HG02943 (cell line): ENCODE measurements around the gene CPT2.
"Not testable (repeated sequence)": the region's sequence is repeated elsewhere in the genome, so short reads cannot be mapped to it uniquely, and the experiment has no call there.

Source experiments
- ATAC-seq: cut with Tn5 transposase; IDR thresholded peaks from one replicate; pipeline ENCODE4 v1.9.1; 2021; ENCODE audit warnings: mild to moderate bottlenecking, low read depth, moderate library complexity; ENCODE audit not compliant: unreplicated experiment

CPT2 gene

GRCh38 chr1:53180951-53181350 is 15.7 kb upstream of the CPT2 start:
- ATAC-seq = no peak

- ATAC-seq = no peak
Measured at GRCh38 chr1:53182111-53182593, 14.5 kb upstream of the CPT2 start.

GRCh38 chr1:53182716-53183094 is 13.9 kb upstream of the CPT2 start:
- no peak for ATAC-seq

GRCh38 chr1:53183095-53183990 is 13.3 kb upstream of the CPT2 start:
- no peak for ATAC-seq

GRCh38 chr1:53185955-53186297 is 10.7 kb upstream of the CPT2 start:
- ATAC-seq = not testable (repeated sequence)

- no peak for ATAC-seq
Measured at GRCh38 chr1:53186533-53186932, 10.1 kb upstream of the CPT2 start.

GRCh38 chr1:53187401-53187800 is 9.2 kb upstream of the CPT2 start:
- no peak for ATAC-seq

GRCh38 chr1:53188099-53188498 is 8.5 kb upstream of the CPT2 start:
- no peak for ATAC-seq

- no peak for ATAC-seq
Measured at GRCh38 chr1:53189061-53189460, 7.6 kb upstream of the CPT2 start.

GRCh38 chr1:53190210-53190611 is 6.4 kb upstream of the CPT2 start:
- no peak for ATAC-seq

GRCh38 chr1:53195246-53196016 is 1.2 kb upstream of the CPT2 start:
- ATAC-seq = no peak

GRCh38 chr1:53196017-53196484 is 573 bp upstream of the CPT2 start:
- ATAC-seq = no peak

GRCh38 chr1:53197291-53198200 is 922 bp downstream of the CPT2 start:
- no peak for ATAC-seq

GRCh38 chr1:53198241-53198651 is 1.6 kb downstream of the CPT2 start:
- ATAC-seq = no peak

GRCh38 chr1:53203466-53203865 is 6.8 kb downstream of the CPT2 start:
- ATAC-seq = no peak

GRCh38 chr1:53205496-53205895 is 8.9 kb downstream of the CPT2 start:
- ATAC-seq = not testable (repeated sequence)

- ATAC-seq = not testable (repeated sequence)
Measured at GRCh38 chr1:53206083-53206685, 9.6 kb downstream of the CPT2 start.

- no peak for ATAC-seq
Measured at GRCh38 chr1:53206735-53207379, 10.2 kb downstream of the CPT2 start.

GRCh38 chr1:53207726-53208125 is 11.1 kb downstream of the CPT2 start:
- no peak for ATAC-seq

- ATAC-seq = no peak
Measured at GRCh38 chr1:53210352-53210751, 13.7 kb downstream of the CPT2 start.
